ENCODE measurements around the gene PPP2R5E.

PPP2R5E gene

GRCh38 chr14:63436286-63437098 is 106.7 kb downstream of the PPP2R5E start:
- no peak for DNase-seq (ENCODE audit: low read depth, low spot score)
- no peak overlapping the region for H3K27ac ChIP-seq

GRCh38 chr14:63435838-63436237 is 107.3 kb downstream of the PPP2R5E start:
- H3K27ac ChIP-seq: no peak overlapping the region
- DNase-seq (ENCODE audit: low read depth, low spot score): no peak

- no peak overlapping the region for H3K27ac ChIP-seq
- no peak for DNase-seq (ENCODE audit: low read depth, low spot score)
These were observed 108.0 kb downstream of the PPP2R5E start for GRCh38 chr14:63435204-63435603.

GRCh38 chr14:63432888-63433552 is 110.2 kb downstream of the PPP2R5E start:
- DNase-seq (ENCODE audit: low read depth, low spot score): no peak
- no peak overlapping the region for H3K27ac ChIP-seq

GRCh38 chr14:63432228-63432627 is 110.9 kb downstream of the PPP2R5E start:
- no peak overlapping the region for H3K27ac ChIP-seq
- DNase-seq (ENCODE audit: low read depth, low spot score): no peak

DNA sequence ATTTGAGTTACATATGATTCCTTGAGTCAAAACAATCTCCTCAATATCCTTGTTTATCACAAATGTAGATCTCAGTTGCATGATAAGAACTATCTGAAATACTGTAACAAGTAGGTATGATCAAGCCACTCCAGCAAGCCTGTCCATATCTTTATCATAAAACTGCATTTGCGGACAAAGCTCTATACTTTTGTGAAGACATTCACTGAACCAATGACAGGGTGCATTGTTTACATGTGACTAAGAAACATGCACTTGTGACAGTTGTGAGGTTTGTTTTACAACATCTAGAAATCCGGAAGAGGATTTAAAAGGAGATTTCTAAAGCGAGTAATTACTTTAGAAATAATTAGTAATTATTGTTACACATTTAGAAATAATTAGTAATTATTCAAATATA is 111.7 kb downstream of the PPP2R5E start:
- no peak overlapping the region for H3K27ac ChIP-seq
- DNase-seq (ENCODE audit: low read depth, low spot score): no peak

- no peak overlapping the region for H3K27ac ChIP-seq
- DNase-seq (ENCODE audit: low read depth, low spot score): no peak
These were observed 114.7 kb downstream of the PPP2R5E start for GRCh38 chr14:63428486-63428885.

- DNase-seq (ENCODE audit: low read depth, low spot score): no peak
- no peak overlapping the region for H3K27ac ChIP-seq
These were observed 116.3 kb downstream of the PPP2R5E start for GRCh38 chr14:63426838-63427352.

GRCh38 chr14:63423889-63424288 is 119.3 kb downstream of the PPP2R5E start:
- DNase-seq (ENCODE audit: low read depth, low spot score): no peak
- H3K27ac ChIP-seq: no peak overlapping the region

DNA sequence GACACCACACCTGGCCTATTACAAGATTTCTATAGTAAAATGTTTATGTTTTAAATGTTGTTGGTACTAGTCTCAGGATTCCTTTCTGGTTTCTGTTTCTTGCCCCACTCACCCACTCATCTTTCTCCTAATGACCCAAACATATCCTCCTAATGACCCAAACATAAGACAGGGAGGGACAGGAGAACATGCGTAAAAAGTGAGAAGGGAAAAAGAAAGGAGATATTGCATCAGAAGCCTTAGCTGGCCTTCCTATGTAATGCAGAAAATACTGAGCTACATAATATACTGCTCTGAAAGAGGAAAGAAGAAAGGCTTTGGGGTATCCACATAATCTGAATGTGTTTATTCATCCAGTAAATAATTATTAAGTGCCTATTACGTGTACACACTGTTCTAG is 119.8 kb downstream of the PPP2R5E start:
- no peak overlapping the region for H3K27ac ChIP-seq
- no peak for DNase-seq (ENCODE audit: low read depth, low spot score)

DNA sequence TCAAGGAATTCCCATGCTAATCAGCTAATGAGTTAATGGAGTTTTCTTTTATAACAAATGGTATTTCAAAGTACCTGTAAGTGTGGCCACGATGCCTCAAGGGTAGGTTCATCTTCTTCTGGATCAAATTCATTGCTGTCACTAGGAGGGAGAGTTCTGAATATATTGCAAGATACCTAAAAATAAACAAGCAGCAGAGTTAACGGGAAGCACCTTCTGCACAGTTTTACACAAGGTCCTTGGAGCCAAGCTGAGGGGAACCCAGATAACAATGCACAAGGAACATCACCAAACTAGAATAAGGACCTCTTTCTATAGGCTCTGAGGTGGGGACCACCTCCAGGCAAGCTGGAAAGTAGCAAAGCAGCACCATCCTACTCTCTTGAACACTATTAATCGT is 121.3 kb downstream of the PPP2R5E start:
- H3K27ac ChIP-seq: no peak overlapping the region
- no peak for DNase-seq (ENCODE audit: low read depth, low spot score)

GRCh38 chr14:63421226-63421625 is 122.0 kb downstream of the PPP2R5E start:
- DNase-seq (ENCODE audit: low read depth, low spot score): no peak
- H3K27ac ChIP-seq: no peak overlapping the region

GRCh38 chr14:63418020-63418419 is 125.2 kb downstream of the PPP2R5E start:
- DNase-seq (ENCODE audit: low read depth, low spot score): no peak
- H3K27ac ChIP-seq: no peak overlapping the region

GRCh38 chr14:63413009-63413408 is 130.2 kb downstream of the PPP2R5E start:
- DNase-seq (ENCODE audit: low read depth, low spot score): no peak
- H3K27ac ChIP-seq: no peak overlapping the region

DNA sequence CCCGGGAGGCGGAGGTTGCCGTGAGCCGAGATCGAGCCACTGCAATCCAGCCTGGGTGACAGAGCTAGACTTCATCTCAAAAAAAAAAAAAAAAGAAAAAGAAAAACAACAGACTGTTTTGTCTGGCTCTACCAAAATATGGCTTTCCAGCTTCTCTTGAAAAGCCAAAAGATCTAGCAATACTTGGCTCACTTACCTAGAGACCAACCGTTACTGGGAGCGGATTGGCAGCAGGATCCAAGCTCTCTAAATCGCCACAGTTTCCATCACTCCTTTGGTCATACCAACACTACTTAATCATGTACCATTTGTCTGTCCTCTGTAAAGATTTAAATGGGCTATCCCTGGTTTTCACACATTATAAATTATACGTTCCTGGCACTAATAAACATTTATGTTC is 136.8 kb downstream of the PPP2R5E start:
- no peak overlapping the region for H3K27ac ChIP-seq
- no peak for DNase-seq (ENCODE audit: low read depth, low spot score)

DNA sequence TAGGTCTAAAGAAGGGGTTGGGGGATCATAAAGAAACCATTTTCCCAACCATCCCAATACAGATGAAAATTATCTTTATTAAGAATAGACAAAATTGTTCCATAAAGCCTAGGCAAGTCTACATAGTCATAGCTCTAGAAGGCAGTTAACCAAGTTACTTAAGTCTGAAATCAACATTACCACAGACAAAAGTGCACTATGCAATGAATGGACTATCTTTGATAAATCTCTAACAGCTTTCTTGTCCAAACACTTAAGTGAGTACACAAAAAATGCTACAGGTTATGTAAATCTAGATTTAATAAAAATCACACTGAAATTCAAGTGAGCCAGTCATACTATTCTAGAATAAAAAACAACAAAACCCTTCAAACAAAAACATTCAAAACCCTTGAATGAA is 137.5 kb downstream of the PPP2R5E start:
- no peak for DNase-seq (ENCODE audit: low read depth, low spot score)

DNA sequence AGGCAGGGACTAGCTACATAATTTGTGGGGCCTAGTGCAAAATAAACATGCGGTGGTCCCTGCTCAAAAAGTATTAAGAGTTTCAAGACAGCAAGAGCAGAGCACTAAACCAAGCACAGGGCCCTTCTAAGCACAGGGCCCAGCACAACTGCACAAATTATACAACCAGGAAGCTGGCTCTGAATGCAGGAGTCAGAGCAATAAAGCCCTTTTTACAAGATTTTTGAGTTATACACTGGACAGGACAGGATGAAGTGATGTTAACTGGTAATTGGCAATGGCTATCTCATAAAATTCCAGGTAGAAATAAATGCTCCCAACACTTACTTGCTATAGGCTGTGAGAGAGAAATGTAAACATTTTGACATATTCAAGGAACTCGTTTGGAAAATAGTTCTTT is 138.3 kb downstream of the PPP2R5E start:
- H3K27ac ChIP-seq: no peak overlapping the region
- DNase-seq (ENCODE audit: low read depth, low spot score): no peak

More for the DNA sequence above, 137.5 kb downstream of the PPP2R5E start:
- H3K27ac ChIP-seq: no peak overlapping the region

GRCh38 chr14:63401646-63402045 is 141.5 kb downstream of the PPP2R5E start:
- no peak overlapping the region for H3K27ac ChIP-seq
- no peak for DNase-seq (ENCODE audit: low read depth, low spot score)

- H3K27ac ChIP-seq: no peak overlapping the region
- DNase-seq (ENCODE audit: low read depth, low spot score): no peak
These were observed 144.2 kb downstream of the PPP2R5E start for GRCh38 chr14:63398952-63399351.

DNA sequence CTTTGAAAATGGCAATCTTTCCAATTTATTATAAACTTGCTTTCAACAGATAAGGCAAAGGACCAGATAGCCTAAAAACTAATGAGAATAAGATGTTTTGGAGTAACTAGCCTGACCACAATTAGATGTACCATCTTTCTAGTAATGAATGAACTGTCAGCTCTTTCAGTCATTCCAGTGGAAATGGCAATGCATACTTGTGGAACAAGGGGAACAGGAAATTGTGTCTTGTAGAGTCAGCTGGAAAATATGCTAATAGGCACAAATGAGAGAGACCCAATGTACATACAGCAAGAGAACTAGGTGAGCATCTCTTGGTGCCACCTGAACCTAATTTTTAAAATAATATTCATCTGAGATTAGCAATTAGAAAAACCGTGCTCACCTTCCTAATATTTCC is 148.3 kb downstream of the PPP2R5E start:
- H3K27ac ChIP-seq: no peak overlapping the region
- no peak for DNase-seq (ENCODE audit: low read depth, low spot score)

DNA sequence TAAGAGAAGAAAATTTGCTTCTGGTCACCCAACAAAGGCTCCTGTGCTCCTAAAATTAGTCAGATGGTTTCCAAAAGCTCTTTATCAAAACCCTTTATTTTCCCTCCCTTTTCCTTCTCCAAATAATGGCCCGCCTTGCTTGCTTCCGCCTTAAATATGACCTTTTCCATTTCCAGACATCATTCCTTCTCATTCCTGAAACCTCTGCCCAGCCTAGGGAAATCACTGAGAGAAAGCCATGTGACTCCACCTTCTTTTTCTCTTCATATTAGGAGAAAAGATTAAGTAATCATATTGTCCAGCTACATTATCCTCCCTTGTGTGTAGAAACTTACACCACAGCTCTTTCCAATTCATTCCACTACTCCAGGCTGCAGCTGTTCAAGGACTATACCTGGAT is 148.7 kb downstream of the PPP2R5E start:
- no peak overlapping the region for H3K27ac ChIP-seq
- no peak for DNase-seq (ENCODE audit: low read depth, low spot score)

- no peak overlapping the region for H3K27ac ChIP-seq
- no peak for DNase-seq (ENCODE audit: low read depth, low spot score)
These were observed 150.2 kb downstream of the PPP2R5E start for GRCh38 chr14:63393012-63393411.
